HepG2 (cell line): ENCODE data around the gene MTX3. TPM values are rescaled to one million over a fixed set of nuclear protein-coding genes. Genes with fewer than 3 reads are reported as not detected.

ENCODE experiments used
- ADNP ChIP-seq: sonication (generic); formaldehyde crosslinking; IDR thresholded peaks from 2 replicates; pipeline ENCODE4 v1.4.0; 2020; ENCODE audit warnings: missing genetic modification reagents
- DR1 ChIP-seq: sonication (generic); formaldehyde crosslinking; IDR thresholded peaks from 2 replicates; pipeline ENCODE4 v1.8.0; 2021; ENCODE audit warnings: mild to moderate bottlenecking, missing genetic modification reagents, inconsistent platforms
- EHMT2 ChIP-seq: fragments of 200-600 bp; sonication (generic); IDR thresholded peaks from 2 replicates; pipeline ENCODE4 v1.7.0; 2017; ENCODE audit warnings: antibody characterized with exemption, low read depth, low read length, borderline replicate concordance
- FOXA3 ChIP-seq: IDR thresholded peaks from 2 replicates; pipeline ENCODE4 v1.6.1; 2016; ENCODE audit warnings: missing genetic modification reagents, missing compliant biosample characterization
- GFI1 ChIP-seq: sonication (generic); formaldehyde crosslinking; IDR thresholded peaks from 2 replicates; pipeline ENCODE4 v1.5.0; 2020; ENCODE audit warnings: missing genetic modification reagents, mild to moderate bottlenecking, borderline replicate concordance
- GLI4 ChIP-seq: sonication (generic); formaldehyde crosslinking; IDR thresholded peaks from 2 replicates; pipeline ENCODE4 v1.5.1; 2020; ENCODE audit warnings: missing genetic modification reagents, mild to moderate bottlenecking, moderate library complexity, borderline replicate concordance
- ISL2 ChIP-seq: sonication (generic); formaldehyde crosslinking; IDR thresholded peaks from 2 replicates; pipeline ENCODE4 v1.5.0; 2020; ENCODE audit warnings: missing genetic modification reagents
- KAT8 ChIP-seq: IDR thresholded peaks from 2 replicates; pipeline ENCODE4 v1.6.1; 2016; ENCODE audit warnings: missing genetic modification reagents, missing compliant biosample characterization
- LCORL ChIP-seq, 2 experiments: fragments of 450-650 bp in 1 of 2; sonication (generic) in 1 of 2; formaldehyde crosslinking in 1 of 2; IDR thresholded peaks; 2 replicates each; pipeline versions ENCODE4 v1.5.0 to v1.6.1; 2017 to 2020; ENCODE audit warnings: antibody characterized with exemption in 1 of 2, missing genetic modification reagents in 1 of 2
- MXD4 ChIP-seq: IDR thresholded peaks from 2 replicates; pipeline ENCODE4 v1.6.1; 2016; ENCODE audit warnings: mild to moderate bottlenecking, missing biosample characterization, missing genetic modification reagents
- NONO ChIP-seq, 2 experiments: fragments of 450-650 bp in 1 of 2; sonication (generic) in 1 of 2; formaldehyde crosslinking in 1 of 2; IDR thresholded peaks in 1 of 2; conservative IDR thresholded peaks in 1 of 2; 2 replicates each; pipeline versions ENCODE4 v1.6.1 to v1.8.0; 2017 to 2022; ENCODE audit warnings: mild to moderate bottlenecking in 1 of 2, missing genetic modification reagents in 1 of 2, moderate library complexity in 1 of 2
- PAWR ChIP-seq: sonication (generic); formaldehyde crosslinking; IDR thresholded peaks from 2 replicates; pipeline ENCODE4 v1.4.0; 2020; ENCODE audit warnings: missing genetic modification reagents, mild to moderate bottlenecking, borderline replicate concordance
- RBAK ChIP-seq: sonication (generic); formaldehyde crosslinking; IDR thresholded peaks from 2 replicates; pipeline ENCODE4 v1.5.1; 2020; ENCODE audit warnings: mild to moderate bottlenecking, missing genetic modification reagents
- RXRA ChIP-seq: sonication (generic); formaldehyde crosslinking; IDR thresholded peaks from 2 replicates; pipeline ENCODE4 v1.5.1; 2020; ENCODE audit warnings: missing genetic modification reagents
- SSRP1 ChIP-seq: IDR thresholded peaks from 2 replicates; pipeline ENCODE4 v1.6.1; 2016; ENCODE audit warnings: control low read depth
- STAG1 ChIP-seq: sonication (generic); formaldehyde crosslinking; IDR thresholded peaks from 2 replicates; pipeline ENCODE4 v1.4.0; 2020; ENCODE audit warnings: missing genetic modification reagents
- TCF12 ChIP-seq, 2 experiments: fragments of 450-650 bp in 1 of 2; sonication (generic) in 1 of 2; formaldehyde crosslinking in 1 of 2; IDR thresholded peaks; 2 replicates each; pipeline versions ENCODE4 v1.6.1 to v1.8.0; 2017 to 2022; ENCODE audit warnings: antibody characterized with exemption in 1 of 2, mild to moderate bottlenecking in 1 of 2, missing genetic modification reagents in 1 of 2, moderate library complexity in 1 of 2
- ZBTB21 ChIP-seq: sonication (generic); formaldehyde crosslinking; IDR thresholded peaks from 2 replicates; pipeline ENCODE4 v1.4.0; 2020; ENCODE audit warnings: missing genetic modification reagents
- ZBTB42 ChIP-seq: sonication (generic); formaldehyde crosslinking; IDR thresholded peaks from 2 replicates; pipeline ENCODE4 v1.5.0; 2020; ENCODE audit warnings: mild to moderate bottlenecking, missing genetic modification reagents
- ZC3H4 ChIP-seq: sonication (generic); formaldehyde crosslinking; IDR thresholded peaks from 2 replicates; pipeline ENCODE4 v1.4.0; 2020; ENCODE audit warnings: missing genetic modification reagents, borderline replicate concordance
- ZNF674 ChIP-seq: sonication (generic); formaldehyde crosslinking; IDR thresholded peaks from 2 replicates; pipeline ENCODE4 v1.5.0; 2020; ENCODE audit warnings: low read depth, mild to moderate bottlenecking, missing genetic modification reagents
- ZNF768 ChIP-seq: sonication (generic); formaldehyde crosslinking; IDR thresholded peaks from 2 replicates; pipeline ENCODE4 v1.4.0; 2020; ENCODE audit warnings: missing genetic modification reagents
- ZSCAN29 ChIP-seq: sonication (generic); formaldehyde crosslinking; conservative IDR thresholded peaks from 2 replicates; pipeline ENCODE4 v1.4.0; 2020; ENCODE audit warnings: mild to moderate bottlenecking, missing genetic modification reagents
- polyA plus RNA-seq, 8 experiments: library from polyadenylated mRNA; depleted of rRNA in 3 of 8; stranded (reverse) in 7 of 8; unstranded in 1 of 8; fragments of >200 nt; fragmentation: Illumina TruSeq in 4 of 8; extraction: Trizol in 4 of 8; gene quantifications; 2 replicates each; pipeline versions ENCODE4 v1.2.1 to v1.2.3, GENCODE V29; 2011 to 2016; ENCODE audit warnings: low read depth in 4 of 8, missing spikeins in 1 of 8, mixed read lengths in 1 of 8; ENCODE audit not compliant: insufficient read depth in 1 of 8
- total RNA-seq, 5 experiments: library from RNA; depleted of rRNA; stranded (reverse); fragments of >200 nt; fragmentation: Illumina TruSeq; extraction: Trizol; gene quantifications; 2 replicates each; pipeline ENCODE4 v1.2.3, GENCODE V29; 2016; ENCODE audit warnings: low read depth in 1 of 5
- TF ChIP-seq, protein P1 (sequence below): sonication (generic); IDR thresholded peaks from 2 replicates; pipeline ENCODE4 v1.6.1; 2016; ENCODE audit warnings: low read depth, borderline replicate concordance
- TF ChIP-seq, protein P2 (sequence below): IDR thresholded peaks from 2 replicates; pipeline ENCODE4 v1.6.1; 2018; ENCODE audit warnings: missing genetic modification reagents, mild to moderate bottlenecking, missing compliant biosample characterization
- TF ChIP-seq, protein P3 (sequence below): sonication (generic); formaldehyde crosslinking; conservative IDR thresholded peaks from 2 replicates; pipeline ENCODE4 v1.4.0; 2020; ENCODE audit warnings: missing genetic modification reagents
- TF ChIP-seq, protein P4 (sequence below): IDR thresholded peaks from 2 replicates; pipeline ENCODE4 v1.6.1; 2016

MTX3 gene
- total and polyA plus RNA-seq, 2 of the 13 experiments (the other 11 are each of a cell fraction or from before 2014, with no cell fraction given), result 9.9 to 16.7 TPM

DNA sequence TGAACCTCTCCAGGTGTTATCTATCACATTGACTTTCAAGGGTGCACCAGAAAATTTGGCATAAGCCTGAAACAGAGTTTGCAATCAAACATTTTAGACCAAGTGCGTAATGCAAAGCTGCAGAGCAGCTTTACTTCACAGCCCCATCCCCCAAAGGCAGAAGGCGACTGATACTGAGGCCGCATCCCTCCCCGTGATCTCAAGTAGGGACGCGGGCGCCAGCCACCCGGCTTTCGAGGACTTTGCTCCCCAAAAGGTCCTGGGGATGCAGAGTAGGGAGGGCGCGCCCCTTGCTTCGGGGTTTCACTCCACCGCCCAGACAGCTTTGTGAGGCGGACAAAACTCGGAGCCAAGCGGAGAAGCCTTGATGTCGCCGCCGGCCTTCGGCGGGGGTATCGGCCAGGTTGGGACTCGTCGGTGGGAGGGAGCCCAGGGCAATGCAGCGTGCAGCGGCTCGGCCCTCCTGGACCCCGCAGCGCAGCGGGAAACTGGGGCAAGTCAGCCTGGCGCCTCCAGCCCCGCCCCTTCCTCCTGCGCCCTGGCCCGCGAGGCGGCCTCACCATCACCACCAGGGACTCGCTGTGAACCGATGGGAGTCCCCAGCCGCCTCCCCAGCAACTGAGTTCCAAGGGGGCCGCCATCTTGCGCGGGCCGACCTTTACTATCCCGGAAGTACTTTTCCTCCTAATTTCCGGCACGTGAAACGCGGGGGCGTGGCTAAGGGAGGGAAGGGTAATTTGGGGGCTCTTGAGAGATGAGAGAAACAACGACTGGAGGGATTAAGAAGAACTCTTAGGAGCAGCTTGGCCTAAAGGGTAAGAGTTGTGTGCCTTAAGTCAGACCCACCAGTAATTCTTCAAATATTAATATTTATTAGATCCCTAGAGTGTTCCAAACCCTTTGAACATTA lies at the start of gene MTX3 (continued):
- TF ChIP-seq DR1 (CRISPR knock-in tag), result no peak; the same call in 1 of the 2 replicates
- TF ChIP-seq ZSCAN29, result no peak
- TF ChIP-seq FOXA3 (CRISPR knock-in tag), result 0 out of 2 replicates have a peak, but pooled peaks have one; percentile 10
- no peak for TF ChIP-seq GFI1 (CRISPR knock-in tag)
- TF ChIP-seq NONO (IDR thresholded peaks at IDR 0.05), result no peak
- peak; percentile 83 for TF ChIP-seq NONO (CRISPR knock-in tag; conservative IDR thresholded peaks at IDR 0.05)
- peak; percentile 97 for TF ChIP-seq EHMT2
- peak; percentile 71; the same call in 1 of the 2 replicates for TF ChIP-seq ZNF768 (CRISPR knock-in tag)
- TF ChIP-seq SSRP1 (CRISPR knock-in tag), result no peak
- TF ChIP-seq, protein P1, sequence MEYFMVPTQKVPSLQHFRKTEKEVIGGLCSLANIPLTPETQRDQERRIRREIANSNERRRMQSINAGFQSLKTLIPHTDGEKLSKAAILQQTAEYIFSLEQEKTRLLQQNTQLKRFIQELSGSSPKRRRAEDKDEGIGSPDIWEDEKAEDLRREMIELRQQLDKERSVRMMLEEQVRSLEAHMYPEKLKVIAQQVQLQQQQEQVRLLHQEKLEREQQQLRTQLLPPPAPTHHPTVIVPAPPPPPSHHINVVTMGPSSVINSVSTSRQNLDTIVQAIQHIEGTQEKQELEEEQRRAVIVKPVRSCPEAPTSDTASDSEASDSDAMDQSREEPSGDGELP, result peak; percentile 25; the same call in 1 of the 2 replicates
- peak; percentile 55; the same call in 1 of the 2 replicates for TF ChIP-seq GLI4
- no peak for TF ChIP-seq RBAK (CRISPR knock-in tag)
- TF ChIP-seq KAT8 (CRISPR knock-in tag), result peak; percentile 99
- no peak for TF ChIP-seq PAWR
- TF ChIP-seq MXD4 (CRISPR knock-in tag), result peak; percentile 77
- no peak for TF ChIP-seq ZC3H4 (CRISPR knock-in tag)
- TF ChIP-seq ZBTB21 (CRISPR knock-in tag), result peak; percentile 53; the same call in 1 of the 2 replicates
- TF ChIP-seq LCORL (IDR thresholded peaks at IDR 0.05), result peak; percentile 87
- TF ChIP-seq LCORL (CRISPR knock-in tag; IDR thresholded peaks at IDR 0.05), result peak; percentile 28; the same call in 1 of the 2 replicates
- TF ChIP-seq, protein P2, sequence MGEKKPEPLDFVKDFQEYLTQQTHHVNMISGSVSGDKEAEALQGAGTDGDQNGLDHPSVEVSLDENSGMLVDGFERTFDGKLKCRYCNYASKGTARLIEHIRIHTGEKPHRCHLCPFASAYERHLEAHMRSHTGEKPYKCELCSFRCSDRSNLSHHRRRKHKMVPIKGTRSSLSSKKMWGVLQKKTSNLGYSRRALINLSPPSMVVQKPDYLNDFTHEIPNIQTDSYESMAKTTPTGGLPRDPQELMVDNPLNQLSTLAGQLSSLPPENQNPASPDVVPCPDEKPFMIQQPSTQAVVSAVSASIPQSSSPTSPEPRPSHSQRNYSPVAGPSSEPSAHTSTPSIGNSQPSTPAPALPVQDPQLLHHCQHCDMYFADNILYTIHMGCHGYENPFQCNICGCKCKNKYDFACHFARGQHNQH (CRISPR knock-in tag), result peak; percentile 84; the same call in 1 of the 2 replicates
- TF ChIP-seq ZBTB42, result 0 out of 2 replicates have a peak, but pooled peaks have one; percentile 63
- TF ChIP-seq ZNF674 (CRISPR knock-in tag), result 0 out of 2 replicates have a peak, but pooled peaks have one; percentile 41
- TF ChIP-seq, protein P3, sequence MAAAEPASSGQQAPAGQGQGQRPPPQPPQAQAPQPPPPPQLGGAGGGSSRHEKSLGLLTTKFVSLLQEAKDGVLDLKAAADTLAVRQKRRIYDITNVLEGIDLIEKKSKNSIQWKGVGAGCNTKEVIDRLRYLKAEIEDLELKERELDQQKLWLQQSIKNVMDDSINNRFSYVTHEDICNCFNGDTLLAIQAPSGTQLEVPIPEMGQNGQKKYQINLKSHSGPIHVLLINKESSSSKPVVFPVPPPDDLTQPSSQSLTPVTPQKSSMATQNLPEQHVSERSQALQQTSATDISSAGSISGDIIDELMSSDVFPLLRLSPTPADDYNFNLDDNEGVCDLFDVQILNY (CRISPR knock-in tag), result no peak
- no peak for TF ChIP-seq ADNP (CRISPR knock-in tag)
- TF ChIP-seq, protein P4, sequence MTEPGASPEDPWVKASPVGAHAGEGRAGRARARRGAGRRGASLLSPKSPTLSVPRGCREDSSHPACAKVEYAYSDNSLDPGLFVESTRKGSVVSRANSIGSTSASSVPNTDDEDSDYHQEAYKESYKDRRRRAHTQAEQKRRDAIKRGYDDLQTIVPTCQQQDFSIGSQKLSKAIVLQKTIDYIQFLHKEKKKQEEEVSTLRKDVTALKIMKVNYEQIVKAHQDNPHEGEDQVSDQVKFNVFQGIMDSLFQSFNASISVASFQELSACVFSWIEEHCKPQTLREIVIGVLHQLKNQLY (CRISPR knock-in tag), result peak; percentile 95
- no peak for TF ChIP-seq STAG1 (CRISPR knock-in tag)
- peak; percentile 53; the same call in 1 of the 2 replicates for TF ChIP-seq ISL2 (CRISPR knock-in tag)
- TF ChIP-seq TCF12 (IDR thresholded peaks at IDR 0.05), result no peak
- no peak; the same call in 1 of the 2 replicates for TF ChIP-seq TCF12 (CRISPR knock-in tag; IDR thresholded peaks at IDR 0.05)
- TF ChIP-seq RXRA, result peak; percentile 68; the same call in 1 of the 2 replicates
